Type B pancreatic cell (in vitro differentiated cells): ENCODE measurements around the gene TST. TPM values are rescaled to one million over a fixed set of nuclear protein-coding genes. Genes with fewer than 3 reads are reported as not detected.

Source experiments
- DNase-seq: peaks from one replicate; pipeline ENCODE4 v3.0.0; 2021; ENCODE audit warnings: mixed read lengths; ENCODE audit not compliant: unreplicated experiment; ENCODE audit errors: extremely low spot score
- H3K27ac Mint-ChIP-seq: 2 replicates; pipeline ENCODE4 v1.8.0; 2021; ENCODE audit warnings: mild to moderate bottlenecking, mixed read lengths
- H3K27me3 Mint-ChIP-seq: 2 replicates; pipeline ENCODE4 v1.8.0; 2021; ENCODE audit warnings: mixed read lengths
- H3K36me3 Mint-ChIP-seq: 2 replicates; pipeline ENCODE4 v1.8.0; 2021; ENCODE audit warnings: mixed read lengths
- H3K4me1 Mint-ChIP-seq: one replicate; pipeline ENCODE4 v1.8.0; 2021; ENCODE audit warnings: mixed read lengths; ENCODE audit not compliant: unreplicated experiment
- H3K4me3 Mint-ChIP-seq: 2 replicates; pipeline ENCODE4 v1.8.0; 2021; ENCODE audit warnings: mild to moderate bottlenecking, mixed read lengths
- H3K9me3 Mint-ChIP-seq: 2 replicates; pipeline ENCODE4 v1.8.0; 2021; ENCODE audit warnings: mixed read lengths
- CTCF ChIP-seq: fragments of 200-600 bp; sonication (generic); conservative IDR thresholded peaks from 2 replicates; pipeline ENCODE4 v1.5.0; 2021; ENCODE audit warnings: antibody characterized with exemption, mild to moderate bottlenecking
- total RNA-seq: library from RNA; stranded (reverse); gene quantifications from 2 replicates; pipeline ENCODE4 v1.2.1, GENCODE V29; 2021; ENCODE audit warnings: low replicate concordance

TST gene
- total RNA-seq, 1 donor from 2014 or later = 34.0 TPM

GRCh38 chr22:37007651-37008050 lies 11.6 kb downstream of the TST start:
- TF ChIP-seq CTCF = no peak
- no peak for DNase-seq
- no peak overlapping the region for H3K4me3 Mint-ChIP-seq
- no peaks in the 10 kb centered on the region for H3K36me3 Mint-ChIP-seq
- H3K4me1 Mint-ChIP-seq = peaks cover 9% of the 10 kb centered on the region
- H3K27me3 Mint-ChIP-seq = peaks cover 37% of the 10 kb centered on the region
- H3K9me3 Mint-ChIP-seq = no peaks in the 10 kb centered on the region
- H3K27ac Mint-ChIP-seq = peak overlapping the region; percentile 2

- TF ChIP-seq CTCF = no peak
- H3K36me3 Mint-ChIP-seq = no peaks in the 10 kb centered on the region
- H3K27ac Mint-ChIP-seq = no peak overlapping the region
- peaks cover 36% of the 10 kb centered on the region for H3K27me3 Mint-ChIP-seq
- peaks cover 3% of the 10 kb centered on the region for H3K4me1 Mint-ChIP-seq
- H3K4me3 Mint-ChIP-seq = no peak overlapping the region
- no peak for DNase-seq
- no peaks in the 10 kb centered on the region for H3K9me3 Mint-ChIP-seq
These were observed 16.6 kb downstream of the TST start for GRCh38 chr22:37002633-37003032.

GRCh38 chr22:37001826-37002225 lies 17.4 kb downstream of the TST start:
- peaks cover 38% of the 10 kb centered on the region for H3K27me3 Mint-ChIP-seq
- no peaks in the 10 kb centered on the region for H3K36me3 Mint-ChIP-seq
- no peak for TF ChIP-seq CTCF
- DNase-seq = no peak
- H3K9me3 Mint-ChIP-seq = no peaks in the 10 kb centered on the region
- no peak overlapping the region for H3K4me3 Mint-ChIP-seq
- no peak overlapping the region for H3K27ac Mint-ChIP-seq
- no peaks in the 10 kb centered on the region for H3K4me1 Mint-ChIP-seq

- Mint-ChIP-seq H3K36me3 (no peaks in the 10 kb centered on the region), H3K27me3 (peaks cover 34% of the 10 kb centered on the region), H3K4me1 (no peaks in the 10 kb centered on the region), H3K4me3 (no peak overlapping the region), H3K9me3 (no peaks in the 10 kb centered on the region), H3K27ac (no peak overlapping the region)
- no peak for DNase-seq
- no peak for TF ChIP-seq CTCF
These were observed 18.3 kb downstream of the TST start for GRCh38 chr22:37000676-37001534.

GRCh38 chr22:36999463-36999862 lies 19.8 kb downstream of the TST start:
- no peak for TF ChIP-seq CTCF

More at GRCh38 chr22:36999463-36999862, 19.8 kb downstream of the TST start:
- no peaks in the 10 kb centered on the region for H3K36me3 Mint-ChIP-seq
- H3K27ac Mint-ChIP-seq = no peak overlapping the region
- no peaks in the 10 kb centered on the region for H3K4me1 Mint-ChIP-seq
- no peak for DNase-seq
- H3K27me3 Mint-ChIP-seq = peaks cover 37% of the 10 kb centered on the region
- H3K4me3 Mint-ChIP-seq = no peak overlapping the region
- H3K9me3 Mint-ChIP-seq = no peaks in the 10 kb centered on the region
